Measurements from ENCODE around the gene NGB.
"Not testable (repeated sequence)": the region's sequence is repeated elsewhere in the genome, so short reads cannot be mapped to it uniquely, and the experiment has no call there.

NGB gene

GRCh38 chr14:77271113-77271710, at the start of gene NGB:
Gene NGB, minus strand, starts transcription at chr14:77271206. Its CDS starts 269 bp downstream, at chr14:77270937.
- H3K9ac ChIP-seq (ENCODE audit: low read depth, low read length), result peak within 1 kb of the TSS; percentile 42; the same call in 1 of the 2 replicates
- H3K4me1 ChIP-seq (ENCODE audit: insufficient read depth, low read length), result no peaks in the 10 kb centered on the region
- no peaks in the 10 kb centered on the region for H3K36me3 ChIP-seq (ENCODE audit: insufficient read depth, low read length)
- no peaks in the 10 kb centered on the region for H3K9me3 ChIP-seq (ENCODE audit: control insufficient read depth, insufficient read depth, low read length)

- Histone ChIP-seq H3K9ac (ENCODE audit: low read depth, low read length) (peak within 1 kb of the TSS; percentile 98), H3K9me3 (ENCODE audit: control insufficient read depth, insufficient read depth, low read length) (no peaks in the 10 kb centered on the region), H3K36me3 (ENCODE audit: insufficient read depth, low read length) (no peaks in the 10 kb centered on the region), H3K4me1 (ENCODE audit: insufficient read depth, low read length) (peaks cover 16% of the 10 kb centered on the region)
These were observed 49.4 kb upstream of the NGB start, which contains the start of gene POMT2 for GRCh38 chr14:77320238-77320935. Gene POMT2, minus strand, starts transcription at chr14:77320883. Its CDS starts 202 bp downstream, at chr14:77320681.

- Histone ChIP-seq H3K4me1 (ENCODE audit: insufficient read depth, low read length) (peaks cover 24% of the 10 kb centered on the region), H3K9ac (ENCODE audit: low read depth, low read length) (peak overlapping the region; percentile 98; the same call in 1 of the 2 replicates), H3K36me3 (ENCODE audit: insufficient read depth, low read length) (no peaks in the 10 kb centered on the region), H3K9me3 (ENCODE audit: control insufficient read depth, insufficient read depth, low read length) (no peaks in the 10 kb centered on the region)
These were observed 48.4 kb upstream of the NGB start for GRCh38 chr14:77319422-77319821.

GRCh38 chr14:77318756-77319155, 47.8 kb upstream of the NGB start:
- H3K9me3 ChIP-seq (ENCODE audit: control insufficient read depth, insufficient read depth, low read length); H3K9ac ChIP-seq (ENCODE audit: low read depth, low read length); H3K36me3 ChIP-seq (ENCODE audit: insufficient read depth, low read length): not testable (repeated sequence)
- peaks cover 29% of the 10 kb centered on the region for H3K4me1 ChIP-seq (ENCODE audit: insufficient read depth, low read length)

GRCh38 chr14:77318006-77318553, 47.1 kb upstream of the NGB start:
- Histone ChIP-seq H3K9me3 (ENCODE audit: control insufficient read depth, insufficient read depth, low read length) (no peaks in the 10 kb centered on the region), H3K4me1 (ENCODE audit: insufficient read depth, low read length) (peaks cover 33% of the 10 kb centered on the region), H3K9ac (ENCODE audit: low read depth, low read length) (no peak overlapping the region), H3K36me3 (ENCODE audit: insufficient read depth, low read length) (no peaks in the 10 kb centered on the region)

GRCh38 chr14:77316872-77317301, 45.9 kb upstream of the NGB start:
- H3K36me3 ChIP-seq (ENCODE audit: insufficient read depth, low read length), result no peaks in the 10 kb centered on the region
- H3K4me1 ChIP-seq (ENCODE audit: insufficient read depth, low read length), result peaks cover 34% of the 10 kb centered on the region
- no peak overlapping the region for H3K9ac ChIP-seq (ENCODE audit: low read depth, low read length)

GRCh38 chr14:77316195-77316505, 45.1 kb upstream of the NGB start:
- peaks cover 34% of the 10 kb centered on the region for H3K4me1 ChIP-seq (ENCODE audit: insufficient read depth, low read length)
- H3K9me3 ChIP-seq (ENCODE audit: control insufficient read depth, insufficient read depth, low read length), result no peaks in the 10 kb centered on the region
- no peak overlapping the region for H3K9ac ChIP-seq (ENCODE audit: low read depth, low read length)
- H3K36me3 ChIP-seq (ENCODE audit: insufficient read depth, low read length), result no peaks in the 10 kb centered on the region

More at GRCh38 chr14:77316872-77317301, 45.9 kb upstream of the NGB start:
- H3K9me3 ChIP-seq (ENCODE audit: control insufficient read depth, insufficient read depth, low read length), result no peaks in the 10 kb centered on the region

- Histone ChIP-seq H3K9ac (ENCODE audit: low read depth, low read length) (no peak overlapping the region), H3K9me3 (ENCODE audit: control insufficient read depth, insufficient read depth, low read length) (no peaks in the 10 kb centered on the region), H3K36me3 (ENCODE audit: insufficient read depth, low read length) (no peaks in the 10 kb centered on the region), H3K4me1 (ENCODE audit: insufficient read depth, low read length) (peaks cover 33% of the 10 kb centered on the region)
These were observed 43.8 kb upstream of the NGB start for GRCh38 chr14:77314539-77315457.

- H3K4me1 ChIP-seq (ENCODE audit: insufficient read depth, low read length), result peaks cover 25% of the 10 kb centered on the region
- no peaks in the 10 kb centered on the region for H3K36me3 ChIP-seq (ENCODE audit: insufficient read depth, low read length)
- no peak overlapping the region for H3K9ac ChIP-seq (ENCODE audit: low read depth, low read length)
- H3K9me3 ChIP-seq (ENCODE audit: control insufficient read depth, insufficient read depth, low read length), result no peaks in the 10 kb centered on the region
These were observed 43.0 kb upstream of the NGB start for GRCh38 chr14:77314043-77314442.

GRCh38 chr14:77313371-77313770, 42.4 kb upstream of the NGB start:
- Histone ChIP-seq H3K9me3 (ENCODE audit: control insufficient read depth, insufficient read depth, low read length) (no peaks in the 10 kb centered on the region), H3K36me3 (ENCODE audit: insufficient read depth, low read length) (no peaks in the 10 kb centered on the region), H3K4me1 (ENCODE audit: insufficient read depth, low read length) (peaks cover 24% of the 10 kb centered on the region), H3K9ac (ENCODE audit: low read depth, low read length) (no peak overlapping the region)

- Histone ChIP-seq H3K9me3 (ENCODE audit: control insufficient read depth, insufficient read depth, low read length) (no peaks in the 10 kb centered on the region), H3K36me3 (ENCODE audit: insufficient read depth, low read length) (no peaks in the 10 kb centered on the region), H3K9ac (ENCODE audit: low read depth, low read length) (no peak overlapping the region), H3K4me1 (ENCODE audit: insufficient read depth, low read length) (peaks cover 35% of the 10 kb centered on the region)
These were observed 40.2 kb upstream of the NGB start for GRCh38 chr14:77311217-77311616.

GRCh38 chr14:77310026-77310425, 39.0 kb upstream of the NGB start:
- H3K4me1 ChIP-seq (ENCODE audit: insufficient read depth, low read length), result peaks cover 29% of the 10 kb centered on the region
- no peaks in the 10 kb centered on the region for H3K9me3 ChIP-seq (ENCODE audit: control insufficient read depth, insufficient read depth, low read length)
- no peak overlapping the region for H3K9ac ChIP-seq (ENCODE audit: low read depth, low read length)
- no peaks in the 10 kb centered on the region for H3K36me3 ChIP-seq (ENCODE audit: insufficient read depth, low read length)

GRCh38 chr14:77309131-77309530, 38.1 kb upstream of the NGB start:
- H3K9ac ChIP-seq (ENCODE audit: low read depth, low read length), result no peak overlapping the region
- H3K36me3 ChIP-seq (ENCODE audit: insufficient read depth, low read length), result no peaks in the 10 kb centered on the region
- peaks cover 28% of the 10 kb centered on the region for H3K4me1 ChIP-seq (ENCODE audit: insufficient read depth, low read length)
- H3K9me3 ChIP-seq (ENCODE audit: control insufficient read depth, insufficient read depth, low read length), result no peaks in the 10 kb centered on the region

- H3K9me3 ChIP-seq (ENCODE audit: control insufficient read depth, insufficient read depth, low read length), result no peaks in the 10 kb centered on the region
- H3K4me1 ChIP-seq (ENCODE audit: insufficient read depth, low read length), result peaks cover 28% of the 10 kb centered on the region
- no peak overlapping the region for H3K9ac ChIP-seq (ENCODE audit: low read depth, low read length)
- no peaks in the 10 kb centered on the region for H3K36me3 ChIP-seq (ENCODE audit: insufficient read depth, low read length)
These were observed 36.0 kb upstream of the NGB start for GRCh38 chr14:77306851-77307496.

All from ES-I3 (cell line).